ENCODE results near the gene AGMAT. TPM values are rescaled to one million over a fixed set of nuclear protein-coding genes. Genes with fewer than 3 reads are reported as not detected.

The AGMAT gene
- total RNA-seq, 4 donors from 2014 or later, result not detected

- TF ChIP-seq EP300 (IDR thresholded peaks at IDR 0.05) (no peak), POLR2A (IDR thresholded peaks at IDR 0.05) (no peak), CTCF (IDR thresholded peaks at IDR 0.05) (no peak)
- Histone ChIP-seq H3K4me1 (peaks cover 0 to 6% (median 0%) of the 10 kb centered on the region in 4 donors), H3K36me3 (peaks cover 0 to 56% (median 13%) of the 10 kb centered on the region in 3 donors), H3K27me3 (no peaks in the 10 kb centered on the region), H3K9me3 (no peaks in the 10 kb centered on the region), H3K27ac (no peak overlapping the region), H3K4me3 (no peak overlapping the region)
- DNase-seq (ENCODE audit: low spot score in 2 of 2), result no peak
Measured at GRCh38 chr1:15571266-15571665, 13.6 kb downstream of the AGMAT start.

- peaks cover 0 to 6% (median 0%) of the 10 kb centered on the region in 4 donors for H3K4me1 ChIP-seq
- peaks cover 0 to 60% (median 17%) of the 10 kb centered on the region in 3 donors for H3K36me3 ChIP-seq
- no peaks in the 10 kb centered on the region for H3K27me3 ChIP-seq
- no peak for DNase-seq (ENCODE audit: low spot score in 2 of 2)
- no peak overlapping the region for H3K4me3 ChIP-seq
- H3K27ac ChIP-seq, result no peak overlapping the region
- WGBS, 2 donors, result 89 to 100% methylated on average over 1 of the region's 1 CpG
- TF ChIP-seq CTCF (IDR thresholded peaks at IDR 0.05), result no peak
- no peak for TF ChIP-seq EP300 (IDR thresholded peaks at IDR 0.05)
- TF ChIP-seq POLR2A (IDR thresholded peaks at IDR 0.05), result no peak
- no peaks in the 10 kb centered on the region for H3K9me3 ChIP-seq
Measured at GRCh38 chr1:15570861-15571260, 14.0 kb downstream of the AGMAT start.

GRCh38 chr1:15568387-15569073 is 16.3 kb downstream of the AGMAT start:
- H3K36me3 ChIP-seq, result peaks cover 0 to 77% (median 26%) of the 10 kb centered on the region in 3 donors
- H3K27ac ChIP-seq, result no peak overlapping the region
- WGBS, 2 donors, result 90 to 92% methylated on average over 18 of the region's 18 CpGs
- TF ChIP-seq CTCF (IDR thresholded peaks at IDR 0.05), result no peak
- no peak overlapping the region for H3K4me3 ChIP-seq
- peaks cover 0 to 6% (median 0%) of the 10 kb centered on the region in 4 donors for H3K4me1 ChIP-seq
- no peak for DNase-seq (ENCODE audit: low spot score in 2 of 2)
- H3K27me3 ChIP-seq, result no peaks in the 10 kb centered on the region
- H3K9me3 ChIP-seq, result no peaks in the 10 kb centered on the region

GRCh38 chr1:15559189-15559810 is 25.6 kb downstream of the AGMAT start:
- no peak overlapping the region for H3K27ac ChIP-seq
- H3K4me3 ChIP-seq, result no peak overlapping the region
- no peaks in the 10 kb centered on the region for H3K4me1 ChIP-seq
- DNase-seq (ENCODE audit: low spot score in 2 of 2), result no peak
- 86 to 90% methylated on average over 12 of the region's 12 CpGs for WGBS, 2 donors
- H3K36me3 ChIP-seq, result peaks cover 0 to 64% (median 0%) of the 10 kb centered on the region in 3 donors
- TF ChIP-seq CTCF (IDR thresholded peaks at IDR 0.05) (no peak), POLR2A (IDR thresholded peaks at IDR 0.05) (no peak), EP300 (IDR thresholded peaks at IDR 0.05) (no peak)
- no peaks in the 10 kb centered on the region for H3K9me3 ChIP-seq
- H3K27me3 ChIP-seq, result no peaks in the 10 kb centered on the region

GRCh38 chr1:15558516-15558915 is 26.3 kb downstream of the AGMAT start:
- no peaks in the 10 kb centered on the region for H3K27me3 ChIP-seq
- H3K9me3 ChIP-seq, result no peaks in the 10 kb centered on the region
- H3K27ac ChIP-seq, result no peak overlapping the region
- no peak for TF ChIP-seq CTCF (IDR thresholded peaks at IDR 0.05)
- TF ChIP-seq EP300 (IDR thresholded peaks at IDR 0.05), result no peak
- TF ChIP-seq POLR2A (IDR thresholded peaks at IDR 0.05), result no peak
- H3K4me3 ChIP-seq, result no peak overlapping the region
- 91 to 95% methylated on average over 4 of the region's 4 CpGs for WGBS, 2 donors
- H3K4me1 ChIP-seq, result no peaks in the 10 kb centered on the region
- peaks cover 0 to 61% (median 0%) of the 10 kb centered on the region in 3 donors for H3K36me3 ChIP-seq
- no peak for DNase-seq (ENCODE audit: low spot score in 2 of 2)

All from tibial nerve (tissue), 4 donors.